C4-2B (cell line): ENCODE measurements around the gene AGAP1.

Source experiments
- ZFX ChIP-seq: fragments of 450-650 bp; IDR thresholded peaks from 2 replicates; pipeline ENCODE4 v1.6.1; 2017
- TF ChIP-seq, protein P1 (sequence below): fragments of 450-650 bp; conservative IDR thresholded peaks from 2 replicates; pipeline ENCODE4 v1.5.1; 2017; ENCODE audit warnings: mild to moderate bottlenecking

DNA sequence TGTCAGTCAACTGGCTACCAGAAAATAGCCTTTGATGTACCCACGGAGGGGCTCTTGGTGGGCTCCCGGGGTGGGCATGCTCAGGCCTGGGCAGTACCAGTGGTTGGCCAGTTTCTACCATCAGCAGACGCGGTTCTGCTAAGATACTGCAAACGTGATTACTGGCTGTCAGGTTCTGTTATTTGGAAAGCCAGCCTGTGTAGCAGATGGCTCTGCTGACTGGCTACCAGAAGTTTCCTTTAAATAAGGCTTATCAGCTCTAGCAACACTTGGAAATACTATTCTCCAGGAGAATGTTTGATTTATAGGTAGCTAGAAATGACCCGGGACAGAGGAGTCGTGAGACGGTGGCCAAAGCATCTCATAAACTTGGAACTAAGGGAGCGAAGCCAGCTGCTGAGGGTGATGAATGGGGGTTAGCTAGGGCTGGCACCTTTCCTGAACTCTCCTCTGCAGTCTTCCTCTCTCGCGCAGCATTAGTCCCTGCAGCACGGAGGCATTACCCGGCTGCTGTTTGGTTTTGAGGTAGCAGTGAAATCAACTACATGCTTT, 171.9 kb downstream of the AGAP1 start:
- TF ChIP-seq, protein P1, sequence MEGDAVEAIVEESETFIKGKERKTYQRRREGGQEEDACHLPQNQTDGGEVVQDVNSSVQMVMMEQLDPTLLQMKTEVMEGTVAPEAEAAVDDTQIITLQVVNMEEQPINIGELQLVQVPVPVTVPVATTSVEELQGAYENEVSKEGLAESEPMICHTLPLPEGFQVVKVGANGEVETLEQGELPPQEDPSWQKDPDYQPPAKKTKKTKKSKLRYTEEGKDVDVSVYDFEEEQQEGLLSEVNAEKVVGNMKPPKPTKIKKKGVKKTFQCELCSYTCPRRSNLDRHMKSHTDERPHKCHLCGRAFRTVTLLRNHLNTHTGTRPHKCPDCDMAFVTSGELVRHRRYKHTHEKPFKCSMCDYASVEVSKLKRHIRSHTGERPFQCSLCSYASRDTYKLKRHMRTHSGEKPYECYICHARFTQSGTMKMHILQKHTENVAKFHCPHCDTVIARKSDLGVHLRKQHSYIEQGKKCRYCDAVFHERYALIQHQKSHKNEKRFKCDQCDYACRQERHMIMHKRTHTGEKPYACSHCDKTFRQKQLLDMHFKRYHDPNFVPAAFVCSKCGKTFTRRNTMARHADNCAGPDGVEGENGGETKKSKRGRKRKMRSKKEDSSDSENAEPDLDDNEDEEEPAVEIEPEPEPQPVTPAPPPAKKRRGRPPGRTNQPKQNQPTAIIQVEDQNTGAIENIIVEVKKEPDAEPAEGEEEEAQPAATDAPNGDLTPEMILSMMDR, result no peak
- no peak for TF ChIP-seq ZFX
